Testis (tissue), 3 donors: Measurements from ENCODE around the gene PARP3. TPM values are rescaled to one million over a fixed set of nuclear protein-coding genes. Genes with fewer than 3 reads are reported as not detected.

ENCODE experiments used
- DNase-seq: peaks from one replicate; pipeline ENCODE4 v3.0.0-alpha.2; 2019
- H3K27ac ChIP-seq, 2 donors: fragments of 200-600 bp; sonication (generic); one replicate each; pipeline ENCODE4 v1.5.1; 2019
- H3K27me3 ChIP-seq: fragments of 200-600 bp; sonication (generic); one replicate; pipeline ENCODE4 v1.5.1; 2019
- H3K36me3 ChIP-seq: fragments of 200-600 bp; sonication (generic); one replicate; pipeline ENCODE4 v1.5.1; 2017; ENCODE audit warnings: low read depth; ENCODE audit errors: missing control alignments
- H3K4me1 ChIP-seq: fragments of 200-600 bp; sonication (generic); one replicate; pipeline ENCODE4 v1.5.1; 2019
- H3K4me3 ChIP-seq, 2 donors: fragments of 200-600 bp; sonication (generic); one replicate each; pipeline ENCODE4 v1.5.1; 2017 to 2019
- H3K9me3 ChIP-seq: fragments of 200-600 bp; sonication (generic); one replicate; pipeline ENCODE4 v1.5.1; 2017
- POLR2A ChIP-seq: fragments of 450-650 bp; IDR thresholded peaks from one replicate; pipeline ENCODE4 v1.6.1; 2017; ENCODE audit warnings: antibody characterized with exemption, mild to moderate bottlenecking, moderate library complexity
- WGBS, 2 donors: methylation state at CpG; one replicate each; pipeline ENCODE4 v1.1.5; 2018; 5-methylcytosine and 5-hydroxymethylcytosine counted together
- intact Hi-C: fragments of 100-400 bp; cut with DNase I; formaldehyde crosslinking; loops from one replicate; pipeline ENCODE4 v1.15.1; 2023; ENCODE audit warnings: low total_unique reads
- polyA plus RNA-seq: library from polyadenylated mRNA; stranded (reverse); fragments of 350-450 nt; fragmentation: Illumina TruSeq; extraction: RNeasy Lipid Tissue Mini Kit (QIAGEN cat#74804); gene quantifications from one replicate; pipeline ENCODE4 v1.2.3, GENCODE V29; 2014; ENCODE audit warnings: low read depth, low replicate concordance; ENCODE audit not compliant: insufficient read depth
- total RNA-seq, 2 donors: library from RNA; depleted of rRNA; stranded (reverse); fragments of >200 nt; gene quantifications; one replicate each; pipeline ENCODE4 v1.2.3, GENCODE V29; 2016
- TF ChIP-seq, protein P1 (sequence below), 3 experiments: fragments of 450-650 bp in 2 of 3; fragments of 200-600 bp in 1 of 3; sonication (generic) in 1 of 3; IDR thresholded peaks; one replicate each; pipeline ENCODE4 v1.5.1; 2016 to 2019; ENCODE audit warnings: antibody characterized with exemption in 3 of 3, mild to moderate bottlenecking in 2 of 3, moderate library complexity in 1 of 3

PARP3 gene
- total and polyA plus RNA-seq, 3 donors from 2014 or later: 17.5 to 24.7 (median 18.2) TPM

DNA sequence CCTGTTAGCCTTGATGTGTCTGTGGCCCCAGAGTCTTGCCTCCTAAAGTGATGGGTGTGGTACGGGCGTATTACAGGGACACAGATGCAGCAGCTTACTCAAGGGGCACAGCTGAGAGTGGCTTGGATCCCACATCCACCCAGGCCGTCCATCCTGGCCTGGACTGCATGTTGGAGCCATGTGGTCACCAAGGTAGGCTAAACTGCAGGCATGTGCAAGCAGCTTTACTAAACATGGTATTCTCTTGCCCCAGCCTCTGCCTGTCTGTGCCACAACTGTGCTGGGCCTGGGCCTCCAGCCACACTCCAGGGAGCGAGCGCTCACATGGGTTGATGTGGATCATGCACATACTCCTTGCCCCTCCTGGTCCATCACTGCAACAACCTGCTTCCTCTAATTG lies 7.0 kb downstream of the PARP3 start:
- intact Hi-C loops: no loop called here
- H3K27ac ChIP-seq: no peak overlapping the region
- H3K27me3 ChIP-seq: no peaks in the 10 kb centered on the region
- WGBS, 2 donors: 91 to 100% methylated on average over 4 to 5 of the region's 5 CpGs
- H3K4me3 ChIP-seq: no peak overlapping the region
- no peak for TF ChIP-seq POLR2A
- TF ChIP-seq, protein P1, sequence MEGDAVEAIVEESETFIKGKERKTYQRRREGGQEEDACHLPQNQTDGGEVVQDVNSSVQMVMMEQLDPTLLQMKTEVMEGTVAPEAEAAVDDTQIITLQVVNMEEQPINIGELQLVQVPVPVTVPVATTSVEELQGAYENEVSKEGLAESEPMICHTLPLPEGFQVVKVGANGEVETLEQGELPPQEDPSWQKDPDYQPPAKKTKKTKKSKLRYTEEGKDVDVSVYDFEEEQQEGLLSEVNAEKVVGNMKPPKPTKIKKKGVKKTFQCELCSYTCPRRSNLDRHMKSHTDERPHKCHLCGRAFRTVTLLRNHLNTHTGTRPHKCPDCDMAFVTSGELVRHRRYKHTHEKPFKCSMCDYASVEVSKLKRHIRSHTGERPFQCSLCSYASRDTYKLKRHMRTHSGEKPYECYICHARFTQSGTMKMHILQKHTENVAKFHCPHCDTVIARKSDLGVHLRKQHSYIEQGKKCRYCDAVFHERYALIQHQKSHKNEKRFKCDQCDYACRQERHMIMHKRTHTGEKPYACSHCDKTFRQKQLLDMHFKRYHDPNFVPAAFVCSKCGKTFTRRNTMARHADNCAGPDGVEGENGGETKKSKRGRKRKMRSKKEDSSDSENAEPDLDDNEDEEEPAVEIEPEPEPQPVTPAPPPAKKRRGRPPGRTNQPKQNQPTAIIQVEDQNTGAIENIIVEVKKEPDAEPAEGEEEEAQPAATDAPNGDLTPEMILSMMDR (IDR thresholded peaks at IDR 0.05): no peak
- no peaks in the 10 kb centered on the region for H3K4me1 ChIP-seq
- no peak for DNase-seq
- H3K9me3 ChIP-seq: no peaks in the 10 kb centered on the region
- no peaks in the 10 kb centered on the region for H3K36me3 ChIP-seq

DNA sequence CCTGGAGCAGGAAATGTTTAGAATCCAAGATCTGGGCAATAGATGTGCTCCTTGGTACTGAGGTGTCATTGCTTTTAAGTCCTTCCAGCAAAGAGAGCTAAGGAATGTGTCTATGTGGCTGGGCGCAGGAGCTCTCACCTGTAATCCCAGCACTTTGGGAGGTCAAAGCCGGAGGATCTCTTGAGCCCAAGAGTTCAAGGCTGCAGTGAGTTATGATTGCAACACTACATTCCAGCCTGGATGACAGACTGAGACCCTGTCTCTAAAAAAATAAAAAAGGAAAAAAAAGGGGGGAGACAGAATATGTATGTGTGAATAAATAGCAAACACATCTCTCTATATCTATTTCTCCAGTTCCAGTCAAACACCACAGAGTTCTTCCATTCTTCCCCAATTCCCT lies 8.7 kb downstream of the PARP3 start:
- Histone ChIP-seq H3K9me3 (no peaks in the 10 kb centered on the region), H3K27me3 (no peaks in the 10 kb centered on the region), H3K36me3 (no peaks in the 10 kb centered on the region), H3K4me1 (no peaks in the 10 kb centered on the region), H3K4me3 (no peak overlapping the region), H3K27ac (no peak overlapping the region)
- intact Hi-C loops: no loop called here
- TF ChIP-seq, protein P1 (IDR thresholded peaks at IDR 0.05): no peak
- no peak for TF ChIP-seq POLR2A
- DNase-seq: no peak
- WGBS, 2 donors: 90 to 92% methylated on average over 2 of the region's 2 CpGs

DNA sequence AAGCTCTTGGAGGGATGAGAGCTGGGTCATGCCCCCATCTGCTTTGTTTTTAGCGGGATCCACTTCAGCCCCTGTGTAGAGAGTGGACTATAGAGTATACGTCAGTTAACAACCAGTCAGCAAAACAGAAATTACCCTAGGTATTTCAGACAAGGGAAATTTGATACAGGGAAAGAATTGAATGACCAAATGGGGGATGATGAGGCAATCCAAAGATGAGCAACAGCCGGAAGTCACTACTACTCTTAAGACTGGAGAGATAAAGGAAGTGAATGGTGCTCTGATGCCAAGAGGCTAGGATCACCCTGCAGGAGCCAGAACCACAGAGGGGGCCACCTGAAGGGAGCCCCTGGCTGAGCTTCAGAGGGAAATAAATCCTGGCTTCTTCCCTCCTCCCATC lies 11.3 kb downstream of the PARP3 start:
- H3K27me3 ChIP-seq: no peaks in the 10 kb centered on the region
- no peaks in the 10 kb centered on the region for H3K36me3 ChIP-seq
- intact Hi-C loops: no loop called here
- peaks cover 7% of the 10 kb centered on the region for H3K4me1 ChIP-seq
- no peak for DNase-seq
- H3K27ac ChIP-seq: no peak overlapping the region
- H3K9me3 ChIP-seq: no peaks in the 10 kb centered on the region
- WGBS, 2 donors: 77 to 90% methylated on average over 3 of the region's 3 CpGs
- H3K4me3 ChIP-seq: no peak overlapping the region
- no peak for TF ChIP-seq POLR2A
- TF ChIP-seq, protein P1 (IDR thresholded peaks at IDR 0.05): no peak

DNA sequence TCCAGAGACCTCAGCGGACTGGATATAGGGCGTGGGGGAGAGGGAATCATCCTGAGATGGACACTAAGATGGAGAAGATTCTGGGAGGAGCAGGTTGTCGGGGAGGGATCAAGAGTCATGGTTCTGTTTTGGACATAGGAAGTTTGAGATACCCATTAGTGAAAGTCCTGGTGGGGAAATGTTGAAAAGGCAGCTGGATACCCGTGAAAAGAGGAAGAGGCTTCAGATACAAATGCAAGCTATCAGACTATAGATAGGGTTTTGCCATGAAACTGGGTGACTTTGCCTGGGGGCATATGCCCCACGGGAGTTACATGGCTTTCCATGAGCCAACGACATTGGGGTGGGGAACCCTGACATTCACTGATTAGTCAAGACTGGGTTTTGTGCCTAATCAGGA lies 11.9 kb downstream of the PARP3 start:
- H3K4me3 ChIP-seq: no peak overlapping the region
- DNase-seq: no peak
- H3K36me3 ChIP-seq: no peaks in the 10 kb centered on the region
- H3K4me1 ChIP-seq: peaks cover 7% of the 10 kb centered on the region
- no peak overlapping the region for H3K27ac ChIP-seq
- no peaks in the 10 kb centered on the region for H3K27me3 ChIP-seq
- TF ChIP-seq POLR2A: no peak
- TF ChIP-seq, protein P1 (IDR thresholded peaks at IDR 0.05): no peak
- no peaks in the 10 kb centered on the region for H3K9me3 ChIP-seq
- WGBS, 2 donors: 75 to 84% methylated on average over 6 of the region's 6 CpGs
- intact Hi-C loops: no loop called here

- no peaks in the 10 kb centered on the region for H3K36me3 ChIP-seq
- intact Hi-C loops: no loop called here
- no peak overlapping the region for H3K27ac ChIP-seq
- H3K4me3 ChIP-seq: no peak overlapping the region
- no peaks in the 10 kb centered on the region for H3K27me3 ChIP-seq
- H3K4me1 ChIP-seq: peaks cover 7% of the 10 kb centered on the region
- H3K9me3 ChIP-seq: no peaks in the 10 kb centered on the region
- DNase-seq: no peak
- WGBS, 2 donors: 62 to 84% methylated on average over 1 of the region's 1 CpG
- TF ChIP-seq, protein P1 (IDR thresholded peaks at IDR 0.05): no peak
- no peak for TF ChIP-seq POLR2A
Measured at GRCh38 chr3:51954713-51955112, 12.6 kb downstream of the PARP3 start.
